A549 (cell line): ENCODE results near the gene SRPRA.

Experiments
- JUN ChIP-seq, 2 experiments: fragments of >200 bp; sonication (Bioruptor Twin); formaldehyde crosslinking; IDR thresholded peaks; 2 replicates in 1 of 2; 3 replicates in 1 of 2; pipeline ENCODE4 v1.6.1; 2016 to 2017
- JUNB ChIP-seq: fragments of >200 bp; sonication (Bioruptor Twin); formaldehyde crosslinking; IDR thresholded peaks from 2 replicates; pipeline ENCODE4 v1.6.1; 2016

DNA sequence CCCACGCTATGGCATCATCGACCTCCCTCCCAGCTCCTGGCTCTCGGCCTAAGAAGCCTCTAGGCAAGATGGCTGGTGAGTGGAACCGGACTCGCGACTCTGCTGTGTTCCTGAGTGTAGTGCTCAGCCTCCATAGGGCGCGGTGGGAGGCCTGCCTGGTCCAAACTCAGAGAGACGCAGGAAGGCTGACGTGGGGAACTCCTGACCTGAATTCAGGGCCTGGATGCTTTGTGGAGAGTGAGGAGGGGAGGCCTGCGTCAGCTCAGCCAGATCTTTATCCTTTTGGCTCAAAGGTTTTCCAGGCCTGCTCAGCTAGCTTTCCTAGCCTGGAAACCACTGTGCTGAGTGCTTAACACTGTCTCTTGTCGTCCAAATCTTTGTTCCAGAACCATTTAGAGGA lies 22.2 kb upstream of the SRPRA start:
- TF ChIP-seq JUNB (no peak), JUN (IDR thresholded peaks at IDR 0.05) (no peak)
